Kidney glomerular epithelial cell (primary cell): ENCODE measurements around the gene LRRC27.

Experiments used
- DNase-seq: peaks from one replicate; lab custom pipeline; 2025; lab: John Stamatoyannopoulos, UW

LRRC27 gene

DNA sequence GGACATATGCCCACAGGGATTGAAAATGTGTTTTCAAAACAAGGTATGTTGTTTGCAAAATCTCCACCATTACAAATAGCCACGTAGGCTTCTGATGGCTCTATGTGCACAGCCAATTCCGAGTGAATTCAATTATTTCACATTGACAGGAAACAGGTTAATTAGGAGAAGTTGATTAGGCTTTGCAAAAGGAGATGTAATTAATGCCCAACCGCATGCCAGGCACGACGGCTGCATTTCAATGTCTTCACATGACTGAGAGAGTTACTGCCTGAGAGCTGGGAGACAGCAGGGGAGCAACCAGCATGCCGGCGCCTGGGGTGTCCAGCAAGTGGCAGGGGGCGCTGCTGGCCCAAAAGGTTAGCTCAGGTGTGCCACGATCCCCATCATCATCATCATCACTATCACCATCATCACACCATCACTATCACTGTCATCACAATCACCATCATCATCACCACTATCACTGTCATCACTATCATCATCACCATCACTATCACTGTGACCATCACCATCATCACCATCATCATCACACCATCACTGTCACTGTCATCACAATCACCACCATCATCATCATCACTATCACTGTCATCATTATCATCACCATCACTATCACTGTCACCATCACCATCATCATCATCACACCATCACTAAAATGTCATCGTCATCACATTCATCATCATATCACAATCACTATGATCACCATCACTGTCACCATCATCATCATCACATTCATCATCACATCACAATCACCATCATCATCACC is 95.2 kb downstream of the LRRC27 start:
- no peak for DNase-seq

DNA sequence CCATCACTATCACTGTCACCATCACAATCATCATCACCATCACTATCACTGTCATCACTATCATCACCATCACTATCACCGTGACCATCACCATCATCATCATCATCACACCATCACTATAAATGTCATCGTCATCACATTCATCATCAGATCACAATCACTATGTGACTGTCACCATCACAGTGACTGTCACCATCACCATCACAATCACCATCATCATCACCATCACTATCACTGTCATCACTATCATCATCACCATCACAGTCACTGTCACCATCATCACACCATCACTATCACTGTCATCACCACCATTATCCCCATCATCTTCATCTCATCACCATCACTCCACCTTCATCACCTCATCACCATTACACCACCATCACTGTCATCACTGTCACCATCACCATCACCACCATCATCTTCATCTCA is 96.0 kb downstream of the LRRC27 start:
- no peak for DNase-seq

DNA sequence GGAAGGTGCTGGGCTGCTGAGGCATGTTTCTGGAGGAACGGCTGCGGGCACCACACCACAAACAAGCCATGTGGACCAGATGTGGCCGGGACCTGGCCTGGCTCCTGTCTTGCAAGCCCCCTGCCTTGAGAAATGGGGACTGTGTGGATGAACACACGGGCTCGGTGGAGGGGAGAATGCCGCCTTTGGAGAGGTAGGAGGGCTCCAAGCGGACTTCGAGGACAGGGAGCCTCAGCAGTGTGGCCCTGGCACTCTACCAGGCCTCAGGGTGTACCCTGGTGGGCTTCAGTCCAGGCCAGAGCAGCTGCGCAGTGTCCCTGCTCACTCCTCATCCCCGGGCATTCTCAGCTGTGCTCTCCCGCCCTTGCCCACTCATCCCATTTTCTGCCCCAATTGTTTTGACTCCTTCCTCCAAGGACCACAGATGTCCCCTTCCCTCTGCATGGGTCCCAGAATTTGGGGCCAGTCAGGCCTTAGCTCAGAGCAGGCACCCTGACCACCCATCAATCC is 96.5 kb downstream of the LRRC27 start:
- no peak for DNase-seq
